HG03457 (cell line): ENCODE results near the gene FAM3D.

Experiments used
- ATAC-seq: cut with Tn5 transposase; IDR thresholded peaks from one replicate; pipeline ENCODE4 v1.9.1; 2021; ENCODE audit warnings: moderate number of reproducible peaks; ENCODE audit not compliant: unreplicated experiment

The FAM3D gene

DNA sequence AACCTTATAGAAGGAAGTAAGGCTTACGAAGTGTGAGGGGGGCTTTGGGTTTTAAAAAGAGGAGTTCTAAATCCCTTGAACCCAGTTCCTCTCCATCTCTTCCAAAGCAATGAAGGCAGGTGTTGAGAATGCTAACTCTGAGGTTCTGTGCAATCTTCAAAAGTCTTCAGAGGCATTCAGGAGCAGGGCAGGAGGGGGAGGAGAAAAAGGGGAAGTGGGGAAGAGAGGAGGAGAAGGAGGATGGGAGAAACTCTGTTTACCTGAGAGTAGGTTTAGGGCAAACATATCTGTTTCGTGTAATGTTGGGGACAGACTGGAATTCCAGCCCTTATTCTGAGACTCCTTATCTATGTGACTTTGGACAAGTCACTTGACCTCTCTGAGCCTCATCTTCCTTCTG, 36.9 kb downstream of the FAM3D start:
- no peak for ATAC-seq

- no peak for ATAC-seq
Measured at GRCh38 chr3:58628823-58629562, 37.6 kb downstream of the FAM3D start.

DNA sequence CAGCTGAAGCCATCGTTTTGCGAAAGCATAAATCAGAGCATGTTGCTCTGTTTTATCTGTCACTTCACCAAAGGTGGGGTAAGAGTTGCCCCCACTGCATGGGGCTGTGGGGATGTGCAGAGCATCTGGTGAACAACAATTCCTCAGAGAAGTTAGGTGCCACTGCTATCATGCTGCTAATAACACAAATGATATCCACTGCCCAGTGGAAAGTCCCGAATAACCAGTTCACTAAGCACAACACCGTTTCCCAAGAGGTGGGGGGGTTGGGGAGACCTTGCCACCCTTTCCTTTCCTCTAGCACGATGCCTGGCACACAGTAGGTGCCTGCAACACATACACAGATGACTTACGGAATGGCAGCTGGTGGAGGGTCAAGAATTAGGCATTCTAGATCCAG, 38.6 kb downstream of the FAM3D start:
- no peak for ATAC-seq

GRCh38 chr3:58627570-58627885, 39.0 kb downstream of the FAM3D start:
- ATAC-seq: no peak

DNA sequence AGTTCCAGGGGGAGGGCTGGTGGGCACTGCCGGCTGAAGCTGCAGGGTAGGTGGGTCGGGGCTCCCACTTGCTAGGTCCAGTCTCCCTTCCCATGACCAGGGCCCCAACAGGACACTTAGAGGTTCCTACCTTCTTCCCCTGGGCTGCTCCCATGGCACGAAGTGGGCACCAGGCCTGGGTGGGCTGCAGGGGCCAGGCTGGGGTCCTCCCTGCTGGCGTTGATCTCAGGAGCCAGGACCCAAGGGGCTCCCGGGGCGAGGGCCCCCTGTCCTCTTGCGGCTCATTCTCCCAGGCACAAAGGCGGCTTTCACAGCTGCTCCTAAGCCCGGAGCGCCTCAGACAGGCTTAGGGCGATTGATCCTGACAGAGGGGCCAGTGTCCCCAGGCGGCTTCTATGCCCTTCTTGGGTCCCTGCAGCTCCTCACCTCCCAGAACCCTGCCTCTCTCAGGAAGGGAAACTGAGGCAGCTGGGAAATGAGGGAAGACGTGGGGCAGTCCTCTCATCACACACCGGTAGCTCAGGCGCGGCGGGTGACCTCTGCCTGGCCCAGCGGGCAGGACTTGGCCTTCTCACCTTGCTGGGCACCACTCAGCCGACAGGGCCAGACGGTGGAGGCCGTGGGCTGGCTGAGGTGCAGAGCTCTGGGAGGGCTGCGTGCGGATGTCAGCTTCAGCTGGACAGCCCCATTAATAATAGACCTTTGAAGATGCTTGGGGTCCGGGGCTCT, 39.6 kb downstream of the FAM3D start:
- no peak for ATAC-seq

DNA sequence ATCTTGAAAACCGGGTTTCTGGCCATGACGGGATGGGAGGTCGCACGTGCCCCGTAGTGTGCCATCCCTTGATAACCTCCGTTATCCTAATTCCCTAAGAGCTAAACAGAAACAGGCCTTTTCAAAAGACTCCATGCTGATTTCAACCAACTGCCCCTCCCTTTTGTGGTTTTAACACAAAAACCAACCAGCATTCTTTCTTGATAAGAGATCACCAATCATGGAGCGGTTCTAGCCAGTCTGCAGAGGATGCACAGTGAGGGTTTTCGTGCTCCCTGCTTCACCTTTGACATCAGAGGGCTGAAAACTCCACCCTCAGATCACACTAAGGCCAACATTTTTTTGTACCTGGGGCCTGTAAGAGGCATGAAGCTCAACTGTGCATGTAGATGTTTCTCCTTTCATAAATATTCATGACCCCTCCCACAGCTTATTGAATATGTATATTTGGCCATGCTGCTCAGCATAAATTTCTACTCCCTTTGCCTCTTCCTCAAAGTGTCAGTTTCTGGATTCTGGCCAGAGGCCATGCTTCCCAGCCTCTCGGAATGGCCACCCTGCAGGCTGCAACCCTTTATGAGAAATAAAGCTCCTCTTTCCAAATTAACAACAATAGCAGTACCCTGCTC, 41.3 kb downstream of the FAM3D start:
- no peak for ATAC-seq

GRCh38 chr3:58624550-58624949, 42.0 kb downstream of the FAM3D start:
- ATAC-seq: no peak

GRCh38 chr3:58623961-58624360, 42.6 kb downstream of the FAM3D start:
- no peak for ATAC-seq

DNA sequence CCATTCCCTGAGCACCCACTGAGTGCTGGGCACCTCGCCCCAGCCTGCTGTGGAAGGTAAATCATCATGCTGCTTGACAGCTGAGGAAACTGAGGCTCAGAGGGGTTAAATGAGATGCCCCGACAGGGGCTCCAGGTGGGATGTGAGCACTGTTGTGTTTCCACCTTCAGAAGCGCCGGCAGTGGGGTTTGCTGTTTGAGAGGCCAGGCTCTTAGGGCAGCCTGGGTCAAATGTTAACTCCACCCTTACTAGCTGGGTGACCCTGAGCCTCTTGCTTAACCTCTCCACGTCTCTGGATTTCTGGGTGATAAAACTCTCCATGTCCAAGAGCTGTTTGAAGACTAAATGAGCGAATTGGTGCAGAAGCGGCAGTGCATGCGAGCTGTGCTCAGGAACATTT, 43.1 kb downstream of the FAM3D start:
- no peak for ATAC-seq

DNA sequence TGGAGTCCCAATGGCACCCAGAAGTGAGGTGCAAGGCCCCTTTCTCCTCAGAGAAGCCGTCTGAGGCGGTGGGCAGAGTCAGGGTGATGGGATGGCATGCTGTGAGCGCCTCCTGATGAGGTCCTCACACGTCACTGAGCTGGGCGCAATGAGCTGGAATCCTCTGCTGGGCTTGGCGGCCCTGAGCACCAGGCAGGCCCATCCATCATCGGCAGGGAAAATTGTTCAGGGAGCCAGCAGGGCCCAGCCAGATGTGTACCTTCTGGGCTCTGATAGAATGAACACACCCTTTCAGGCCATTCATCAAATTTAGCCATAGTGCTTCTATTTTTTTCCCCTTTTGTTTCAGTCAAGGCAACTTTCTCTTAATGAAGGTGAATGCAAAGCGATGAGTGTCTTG, 43.7 kb downstream of the FAM3D start:
- ATAC-seq: no peak

DNA sequence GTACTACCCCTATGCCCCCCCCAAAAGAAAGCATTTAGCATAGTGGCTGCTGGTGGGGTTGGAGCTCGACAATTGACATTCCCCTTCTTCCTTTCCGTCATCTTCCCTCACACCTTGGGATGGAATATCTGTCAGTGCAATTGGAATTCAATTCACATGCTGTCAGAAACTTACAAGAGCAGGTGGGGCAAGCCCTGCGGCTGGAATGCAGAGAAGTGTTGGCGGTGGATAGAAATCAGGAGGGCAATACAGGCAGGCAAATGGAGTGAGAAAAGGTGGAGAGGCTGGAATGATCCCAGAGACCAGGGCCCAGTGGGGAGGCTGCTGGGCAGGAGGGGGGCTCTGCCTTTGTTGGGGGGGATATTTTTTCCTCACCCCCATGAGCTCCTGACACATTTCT, 44.1 kb downstream of the FAM3D start:
- no peak for ATAC-seq

GRCh38 chr3:58621086-58621830, 45.3 kb downstream of the FAM3D start:
- no peak for ATAC-seq

GRCh38 chr3:58620421-58620820, 46.2 kb downstream of the FAM3D start:
- ATAC-seq: no peak

DNA sequence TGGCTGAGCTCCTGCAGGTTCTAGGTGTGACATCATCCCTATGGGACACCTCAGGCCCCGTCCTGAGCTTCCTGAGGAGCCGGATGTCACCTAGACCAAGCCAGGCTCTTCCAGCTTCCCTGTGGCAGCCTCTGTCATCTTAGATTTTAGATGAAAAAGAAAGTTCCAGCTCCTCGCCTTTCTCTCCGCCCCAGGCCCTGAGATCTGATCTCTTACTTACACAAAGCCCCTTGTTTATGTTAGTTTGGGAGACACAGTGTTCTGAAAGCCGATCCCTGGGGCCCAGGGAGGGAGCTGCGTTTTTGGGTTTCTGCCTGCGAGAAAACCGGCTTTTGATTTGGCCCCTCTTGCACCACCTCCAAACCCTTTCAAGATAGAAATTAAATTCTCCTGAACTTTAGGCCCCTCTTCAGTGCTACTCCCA, 49.2 kb downstream of the FAM3D start:
- no peak for ATAC-seq

DNA sequence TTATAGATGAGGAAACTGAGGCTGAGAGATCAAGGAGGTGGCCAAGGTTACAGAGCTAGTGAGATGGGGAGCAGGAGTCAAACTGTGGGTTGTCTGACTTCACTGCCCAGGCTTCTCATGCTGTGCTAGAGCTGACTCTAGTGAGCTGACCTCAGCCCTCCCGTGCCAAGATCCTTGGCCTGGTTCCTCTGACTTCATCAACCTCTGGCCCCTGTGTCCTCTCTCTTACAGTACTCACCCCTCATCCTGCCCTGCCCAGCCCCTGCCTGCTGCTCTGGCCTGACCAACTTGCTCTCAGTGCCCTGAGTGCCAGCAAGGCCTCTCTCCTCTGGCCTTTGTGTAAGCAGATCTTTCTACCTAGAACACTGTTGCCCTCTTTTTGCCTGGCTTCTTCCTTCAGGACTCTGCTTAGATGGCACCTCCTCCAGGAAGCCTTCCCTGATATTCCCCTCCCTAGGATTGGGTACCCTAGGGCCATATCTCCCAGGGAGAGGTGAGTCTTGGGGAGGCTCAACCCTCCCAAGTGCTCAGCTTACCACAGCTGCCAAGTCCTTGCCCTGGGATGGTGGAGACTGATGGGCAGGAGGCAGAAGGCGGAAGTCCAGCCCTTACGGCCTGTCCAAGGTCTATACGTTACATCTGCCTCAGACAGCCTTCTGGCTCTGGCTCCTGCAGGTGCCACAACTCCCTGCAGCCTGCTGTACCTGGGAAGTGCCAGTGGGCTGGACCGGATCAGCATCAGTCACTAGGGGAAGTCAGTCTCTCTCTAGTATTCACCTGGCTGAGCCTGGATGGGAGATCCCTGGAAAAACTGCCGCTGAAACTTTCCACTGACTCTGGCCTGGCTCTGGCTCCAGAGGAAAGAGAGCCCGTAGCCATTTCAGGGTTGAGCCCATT, 53.1 kb downstream of the FAM3D start:
- no peak for ATAC-seq

- ATAC-seq: no peak
Measured at GRCh38 chr3:58612830-58613229, 53.7 kb downstream of the FAM3D start.

DNA sequence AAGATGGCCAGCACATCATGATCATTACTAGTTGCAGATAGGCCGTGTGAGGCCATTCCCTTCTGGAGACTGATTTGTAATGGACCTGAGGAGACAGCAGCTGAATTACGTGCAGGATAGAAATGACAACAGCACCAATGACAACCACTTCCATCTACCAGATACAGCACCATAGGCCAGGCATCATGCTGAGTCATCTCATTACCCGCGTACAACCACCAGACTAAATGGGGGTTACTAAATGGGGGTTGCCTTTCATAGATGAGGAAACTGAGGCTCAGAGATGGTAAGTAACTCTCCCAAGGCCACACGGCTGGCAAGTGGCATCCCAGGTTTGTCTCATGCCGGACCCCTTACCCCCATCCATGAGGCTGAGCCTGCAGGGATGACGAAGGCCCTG, 56.6 kb downstream of the FAM3D start:
- ATAC-seq: no peak

GRCh38 chr3:58608648-58609047, 57.9 kb downstream of the FAM3D start:
- no peak for ATAC-seq

DNA sequence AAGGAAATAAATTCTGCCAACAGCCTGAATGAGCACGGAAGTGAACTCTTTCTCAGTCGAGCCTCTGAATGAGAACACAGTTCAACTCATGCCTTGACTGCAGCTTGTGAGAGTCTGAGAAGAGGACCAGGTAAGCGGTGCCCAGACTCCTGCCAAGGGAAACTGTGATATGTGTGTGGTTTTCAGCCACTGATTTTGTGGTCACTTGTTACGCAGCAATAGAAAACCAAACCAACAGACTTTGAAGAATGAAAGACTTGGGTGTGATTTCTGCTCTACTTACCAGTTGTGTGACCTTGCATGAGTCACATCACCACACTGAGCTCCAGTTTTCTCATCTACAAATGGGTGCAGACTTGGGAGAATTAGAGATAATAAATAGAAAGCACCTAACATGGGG, 58.8 kb downstream of the FAM3D start:
- peak; percentile 43 for ATAC-seq

GRCh38 chr3:58606693-58607092, 59.9 kb downstream of the FAM3D start:
- no peak for ATAC-seq

DNA sequence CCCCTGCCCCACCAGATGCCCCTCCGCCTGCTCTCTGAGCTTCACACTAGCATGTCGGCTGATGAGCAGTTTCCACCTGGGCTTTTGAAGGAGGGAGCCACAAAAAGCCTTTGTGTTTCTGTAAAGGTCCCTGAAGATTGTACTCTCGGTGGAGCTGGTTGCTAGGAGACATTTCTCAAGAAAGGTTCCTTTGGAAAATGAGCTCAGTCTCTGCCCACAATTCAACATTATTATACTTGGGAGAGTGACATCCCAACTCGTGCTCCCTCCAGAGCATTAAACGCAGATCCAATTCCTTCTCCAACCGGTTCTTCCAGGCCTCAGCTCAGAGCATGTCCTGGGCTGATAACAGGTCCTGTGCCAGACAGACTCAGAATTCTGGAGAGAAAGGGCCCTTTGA, 62.5 kb downstream of the FAM3D start:
- no peak for ATAC-seq
